HepG2 (cell line): ENCODE measurements around the gene PRKG1. TPM values are rescaled to one million over a fixed set of nuclear protein-coding genes. Genes with fewer than 3 reads are reported as not detected.

Experiments used
- ARNTL ChIP-seq: sonication (generic); formaldehyde crosslinking; IDR thresholded peaks from 2 replicates; pipeline ENCODE4 v1.4.0; 2020; ENCODE audit warnings: mild to moderate bottlenecking, missing genetic modification reagents
- CENPT ChIP-seq: sonication (generic); formaldehyde crosslinking; IDR thresholded peaks from 2 replicates; pipeline ENCODE4 v1.8.0; 2022; ENCODE audit warnings: low read depth, mild to moderate bottlenecking, moderate library complexity, missing genetic modification reagents
- HNRNPLL ChIP-seq: fragments of 200-400 bp; formaldehyde crosslinking; IDR thresholded peaks from 2 replicates; pipeline ENCODE4 v1.6.1; 2017; ENCODE audit warnings: mild to moderate bottlenecking, low read depth, low read length; ENCODE audit not compliant: poor library complexity, severe bottlenecking
- SMYD3 ChIP-seq: sonication (generic); formaldehyde crosslinking; IDR thresholded peaks from 2 replicates; pipeline ENCODE4 v1.8.1; 2023; ENCODE audit warnings: mild to moderate bottlenecking, missing genetic modification reagents
- TAF15 ChIP-seq: fragments of 200-400 bp; formaldehyde crosslinking; IDR thresholded peaks from one replicate; pipeline ENCODE4 v1.6.1; 2018; ENCODE audit warnings: mild to moderate bottlenecking, low read depth, low read length; ENCODE audit not compliant: poor library complexity, severe bottlenecking
- ZBTB25 ChIP-seq: IDR thresholded peaks from 2 replicates; pipeline ENCODE4 v1.6.1; 2018; ENCODE audit warnings: missing genetic modification reagents
- ZBTB33 ChIP-seq: sonication (generic); formaldehyde crosslinking; IDR thresholded peaks from 2 replicates; pipeline ENCODE4 v1.4.0; 2020; ENCODE audit warnings: missing genetic modification reagents
- ZNF878 ChIP-seq: sonication (generic); formaldehyde crosslinking; IDR thresholded peaks from 2 replicates; pipeline ENCODE4 v1.8.1; 2023; ENCODE audit warnings: mild to moderate bottlenecking, missing genetic modification reagents, moderate library complexity
- polyA plus RNA-seq, 8 experiments: library from polyadenylated mRNA; depleted of rRNA in 3 of 8; stranded (reverse) in 7 of 8; unstranded in 1 of 8; fragments of >200 nt; fragmentation: Illumina TruSeq in 4 of 8; extraction: Trizol in 4 of 8; gene quantifications; 2 replicates each; pipeline versions ENCODE4 v1.2.1 to v1.2.3, GENCODE V29; 2011 to 2016; ENCODE audit warnings: low read depth in 4 of 8, missing spikeins in 1 of 8, mixed read lengths in 1 of 8; ENCODE audit not compliant: insufficient read depth in 1 of 8
- total RNA-seq, 5 experiments: library from RNA; depleted of rRNA; stranded (reverse); fragments of >200 nt; fragmentation: Illumina TruSeq; extraction: Trizol; gene quantifications; 2 replicates each; pipeline ENCODE4 v1.2.3, GENCODE V29; 2016; ENCODE audit warnings: low read depth in 1 of 5
- TF ChIP-seq, protein P1 (sequence below): sonication (generic); formaldehyde crosslinking; IDR thresholded peaks from 2 replicates; pipeline ENCODE4 v1.9.0; 2021; ENCODE audit warnings: missing genetic modification reagents, borderline replicate concordance
- TF ChIP-seq, protein P2 (sequence below): sonication (generic); formaldehyde crosslinking; conservative IDR thresholded peaks from 2 replicates; pipeline ENCODE4 v1.4.0; 2020; ENCODE audit warnings: missing genetic modification reagents
- TF ChIP-seq, protein P3 (sequence below): sonication (generic); formaldehyde crosslinking; IDR thresholded peaks from 2 replicates; pipeline ENCODE4 v1.5.0; 2020; ENCODE audit warnings: missing genetic modification reagents, mild to moderate bottlenecking, borderline replicate concordance

Gene PRKG1
- total and polyA plus RNA-seq, 2 of the 13 experiments (the other 11 are each of a cell fraction or from before 2014, with no cell fraction given): 0.01 TPM; not detected in 1

GRCh38 chr10:51918884-51919325 lies 844.6 kb downstream of the PRKG1 start (continued):
- TF ChIP-seq TAF15 (no peak), ZBTB33 (CRISPR knock-in tag) (no peak), ARNTL (no peak), SMYD3 (CRISPR knock-in tag) (no peak), CENPT (CRISPR knock-in tag) (no peak), ZBTB25 (CRISPR knock-in tag) (no peak), HNRNPLL (no peak), ZNF878 (CRISPR knock-in tag) (no peak)
- TF ChIP-seq, protein P1, sequence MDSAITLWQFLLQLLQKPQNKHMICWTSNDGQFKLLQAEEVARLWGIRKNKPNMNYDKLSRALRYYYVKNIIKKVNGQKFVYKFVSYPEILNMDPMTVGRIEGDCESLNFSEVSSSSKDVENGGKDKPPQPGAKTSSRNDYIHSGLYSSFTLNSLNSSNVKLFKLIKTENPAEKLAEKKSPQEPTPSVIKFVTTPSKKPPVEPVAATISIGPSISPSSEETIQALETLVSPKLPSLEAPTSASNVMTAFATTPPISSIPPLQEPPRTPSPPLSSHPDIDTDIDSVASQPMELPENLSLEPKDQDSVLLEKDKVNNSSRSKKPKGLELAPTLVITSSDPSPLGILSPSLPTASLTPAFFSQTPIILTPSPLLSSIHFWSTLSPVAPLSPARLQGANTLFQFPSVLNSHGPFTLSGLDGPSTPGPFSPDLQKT (CRISPR knock-in tag): no peak
- TF ChIP-seq, protein P2, sequence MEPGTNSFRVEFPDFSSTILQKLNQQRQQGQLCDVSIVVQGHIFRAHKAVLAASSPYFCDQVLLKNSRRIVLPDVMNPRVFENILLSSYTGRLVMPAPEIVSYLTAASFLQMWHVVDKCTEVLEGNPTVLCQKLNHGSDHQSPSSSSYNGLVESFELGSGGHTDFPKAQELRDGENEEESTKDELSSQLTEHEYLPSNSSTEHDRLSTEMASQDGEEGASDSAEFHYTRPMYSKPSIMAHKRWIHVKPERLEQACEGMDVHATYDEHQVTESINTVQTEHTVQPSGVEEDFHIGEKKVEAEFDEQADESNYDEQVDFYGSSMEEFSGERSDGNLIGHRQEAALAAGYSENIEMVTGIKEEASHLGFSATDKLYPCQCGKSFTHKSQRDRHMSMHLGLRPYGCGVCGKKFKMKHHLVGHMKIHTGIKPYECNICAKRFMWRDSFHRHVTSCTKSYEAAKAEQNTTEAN (CRISPR knock-in tag): no peak
- TF ChIP-seq, protein P3, sequence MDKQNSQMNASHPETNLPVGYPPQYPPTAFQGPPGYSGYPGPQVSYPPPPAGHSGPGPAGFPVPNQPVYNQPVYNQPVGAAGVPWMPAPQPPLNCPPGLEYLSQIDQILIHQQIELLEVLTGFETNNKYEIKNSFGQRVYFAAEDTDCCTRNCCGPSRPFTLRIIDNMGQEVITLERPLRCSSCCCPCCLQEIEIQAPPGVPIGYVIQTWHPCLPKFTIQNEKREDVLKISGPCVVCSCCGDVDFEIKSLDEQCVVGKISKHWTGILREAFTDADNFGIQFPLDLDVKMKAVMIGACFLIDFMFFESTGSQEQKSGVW (CRISPR knock-in tag): no peak
